Measurements from ENCODE around the gene ZNF169. TPM values are rescaled to one million over a fixed set of nuclear protein-coding genes. Genes with fewer than 3 reads are reported as not detected.
"Not testable (repeated sequence)": the region's sequence is repeated elsewhere in the genome, so short reads cannot be mapped to it uniquely, and the experiment has no call there.

The ZNF169 gene
- total RNA-seq, 1 donor from 2014 or later, result 4.9 TPM

GRCh38 chr9:94300470-94301301 lies 41.6 kb downstream of the ZNF169 start:
- H3K4me1 Mint-ChIP-seq (ENCODE audit: low read depth, unreplicated experiment), result peaks cover 7% of the 10 kb centered on the region
- no peak overlapping the region for H3K4me3 Mint-ChIP-seq (ENCODE audit: unreplicated experiment)
- no peaks in the 10 kb centered on the region for H3K27me3 Mint-ChIP-seq (ENCODE audit: unreplicated experiment)
- no peak overlapping the region for H3K27ac Mint-ChIP-seq (ENCODE audit: unreplicated experiment)
- TF ChIP-seq CTCF (IDR thresholded peaks at IDR 0.05; ENCODE audit: partially characterized antibody, unreplicated experiment), result no peak
- H3K9me3 Mint-ChIP-seq (ENCODE audit: unreplicated experiment), result peaks cover 4% of the 10 kb centered on the region
- H3K36me3 Mint-ChIP-seq (ENCODE audit: unreplicated experiment), result peaks cover 4% of the 10 kb centered on the region
- no peak for DNase-seq

- Mint-ChIP-seq H3K9me3 (ENCODE audit: unreplicated experiment) (peaks cover 4% of the 10 kb centered on the region), H3K4me3 (ENCODE audit: unreplicated experiment) (no peak overlapping the region), H3K4me1 (ENCODE audit: low read depth, unreplicated experiment) (peaks cover 7% of the 10 kb centered on the region), H3K36me3 (ENCODE audit: unreplicated experiment) (peaks cover 4% of the 10 kb centered on the region), H3K27me3 (ENCODE audit: unreplicated experiment) (no peaks in the 10 kb centered on the region), H3K27ac (ENCODE audit: unreplicated experiment) (no peak overlapping the region)
- TF ChIP-seq CTCF (IDR thresholded peaks at IDR 0.05; ENCODE audit: partially characterized antibody, unreplicated experiment), result no peak
- no peak for DNase-seq
Measured at GRCh38 chr9:94301583-94301982, 42.5 kb downstream of the ZNF169 start.

- Mint-ChIP-seq H3K27me3 (ENCODE audit: unreplicated experiment) (no peaks in the 10 kb centered on the region), H3K4me3 (ENCODE audit: unreplicated experiment) (no peak overlapping the region), H3K9me3 (ENCODE audit: unreplicated experiment) (peaks cover 4% of the 10 kb centered on the region)
Measured at GRCh38 chr9:94302426-94302825, 43.3 kb downstream of the ZNF169 start.

GRCh38 chr9:94303321-94303720 lies 44.2 kb downstream of the ZNF169 start:
- no peak overlapping the region for H3K4me3 Mint-ChIP-seq (ENCODE audit: unreplicated experiment)
- no peak for DNase-seq
- no peak for TF ChIP-seq CTCF (IDR thresholded peaks at IDR 0.05; ENCODE audit: partially characterized antibody, unreplicated experiment)
- H3K27me3 Mint-ChIP-seq (ENCODE audit: unreplicated experiment), result no peaks in the 10 kb centered on the region
- H3K9me3 Mint-ChIP-seq (ENCODE audit: unreplicated experiment), result peaks cover 4% of the 10 kb centered on the region
- no peak overlapping the region for H3K27ac Mint-ChIP-seq (ENCODE audit: unreplicated experiment)
- peaks cover 7% of the 10 kb centered on the region for H3K4me1 Mint-ChIP-seq (ENCODE audit: low read depth, unreplicated experiment)
- peaks cover 4% of the 10 kb centered on the region for H3K36me3 Mint-ChIP-seq (ENCODE audit: unreplicated experiment)

More at GRCh38 chr9:94302426-94302825, 43.3 kb downstream of the ZNF169 start:
- TF ChIP-seq CTCF (IDR thresholded peaks at IDR 0.05; ENCODE audit: partially characterized antibody, unreplicated experiment), result no peak
- no peak for DNase-seq
- peaks cover 4% of the 10 kb centered on the region for H3K36me3 Mint-ChIP-seq (ENCODE audit: unreplicated experiment)
- H3K4me1 Mint-ChIP-seq (ENCODE audit: low read depth, unreplicated experiment), result peaks cover 7% of the 10 kb centered on the region
- H3K27ac Mint-ChIP-seq (ENCODE audit: unreplicated experiment), result no peak overlapping the region

- not testable (repeated sequence) for H3K4me3 Mint-ChIP-seq (ENCODE audit: unreplicated experiment); H3K27me3 Mint-ChIP-seq (ENCODE audit: unreplicated experiment); H3K9me3 Mint-ChIP-seq (ENCODE audit: unreplicated experiment); DNase-seq; H3K27ac Mint-ChIP-seq (ENCODE audit: unreplicated experiment); H3K36me3 Mint-ChIP-seq (ENCODE audit: unreplicated experiment); H3K4me1 Mint-ChIP-seq (ENCODE audit: low read depth, unreplicated experiment)
Measured at GRCh38 chr9:94315034-94315984, 56.2 kb downstream of the ZNF169 start.

- DNase-seq; H3K4me1 Mint-ChIP-seq (ENCODE audit: low read depth, unreplicated experiment); H3K36me3 Mint-ChIP-seq (ENCODE audit: unreplicated experiment); H3K9me3 Mint-ChIP-seq (ENCODE audit: unreplicated experiment); H3K4me3 Mint-ChIP-seq (ENCODE audit: unreplicated experiment); H3K27me3 Mint-ChIP-seq (ENCODE audit: unreplicated experiment); H3K27ac Mint-ChIP-seq (ENCODE audit: unreplicated experiment): not testable (repeated sequence)
Measured at GRCh38 chr9:94316236-94316635, 57.1 kb downstream of the ZNF169 start.

- not testable (repeated sequence) for H3K4me3 Mint-ChIP-seq (ENCODE audit: unreplicated experiment); DNase-seq; H3K27ac Mint-ChIP-seq (ENCODE audit: unreplicated experiment); H3K36me3 Mint-ChIP-seq (ENCODE audit: unreplicated experiment); H3K27me3 Mint-ChIP-seq (ENCODE audit: unreplicated experiment); H3K4me1 Mint-ChIP-seq (ENCODE audit: low read depth, unreplicated experiment); H3K9me3 Mint-ChIP-seq (ENCODE audit: unreplicated experiment)
Measured at GRCh38 chr9:94317949-94318657, 59.0 kb downstream of the ZNF169 start.
